A172 (cell line): ENCODE measurements around the gene LIME1. TPM values are rescaled to one million over a fixed set of nuclear protein-coding genes. Genes with fewer than 3 reads are reported as not detected.
A peak's percentile ranks its signal among the peaks of the same experiment; 100 is the strongest.

Experiments used
- DNase-seq: peaks from one replicate; pipeline ENCODE4 v3.0.0-alpha.2; 2015; ENCODE audit warnings: low spot score
- total RNA-seq: library from RNA; depleted of rRNA; stranded (reverse); fragments of >200 nt; shearing (Covaris generic); gene quantifications from 2 replicates; pipeline ENCODE4 v1.2.3, GENCODE V29; 2014; rRNA removed

Gene LIME1, protein sequence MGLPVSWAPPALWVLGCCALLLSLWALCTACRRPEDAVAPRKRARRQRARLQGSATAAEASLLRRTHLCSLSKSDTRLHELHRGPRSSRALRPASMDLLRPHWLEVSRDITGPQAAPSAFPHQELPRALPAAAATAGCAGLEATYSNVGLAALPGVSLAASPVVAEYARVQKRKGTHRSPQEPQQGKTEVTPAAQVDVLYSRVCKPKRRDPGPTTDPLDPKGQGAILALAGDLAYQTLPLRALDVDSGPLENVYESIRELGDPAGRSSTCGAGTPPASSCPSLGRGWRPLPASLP
- 53.8 and 59.0 TPM in 2 replicates for total RNA-seq

DNA sequence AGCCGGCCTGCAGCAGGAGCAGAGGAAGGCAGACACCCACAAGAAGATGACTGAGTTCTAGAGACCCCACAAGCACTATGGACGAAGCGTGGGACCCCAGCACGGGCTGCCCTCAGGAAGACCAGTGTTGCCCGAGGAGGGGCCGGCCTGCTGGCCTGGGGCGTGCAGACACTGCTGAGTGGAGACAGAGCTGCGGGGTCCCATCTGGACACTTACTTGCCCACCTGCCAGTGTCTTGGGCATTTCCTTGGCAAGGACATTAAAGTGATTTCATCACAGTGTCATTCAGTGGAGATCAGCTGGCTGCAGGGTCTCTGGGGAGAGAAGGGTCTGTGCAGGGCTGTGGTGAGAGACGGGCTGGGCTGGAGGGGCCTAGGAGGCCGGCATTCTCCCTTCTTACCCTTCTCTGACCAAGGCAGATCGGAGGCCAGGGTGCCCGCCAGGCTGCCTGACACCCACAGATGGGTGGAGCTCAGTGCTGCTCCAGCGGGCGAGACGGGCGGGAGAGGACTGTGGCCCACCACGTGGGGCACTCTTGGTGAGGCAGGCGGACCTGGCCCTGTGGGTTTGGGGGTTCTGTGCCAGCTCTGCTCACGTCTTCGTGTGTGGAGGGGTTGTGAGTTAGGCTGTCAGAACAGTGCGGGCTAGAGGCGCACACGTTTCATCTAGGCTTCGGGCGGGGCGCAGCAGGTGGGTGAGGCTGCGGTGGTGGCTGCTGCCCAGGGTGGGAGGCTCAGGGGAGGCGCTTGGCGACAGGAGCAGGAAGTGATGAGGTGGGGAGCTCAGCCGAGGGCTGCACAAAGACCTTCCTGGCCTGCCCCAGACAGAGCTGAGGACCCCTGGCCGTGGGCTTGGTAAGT is at the start of gene LIME1:
LIME1 (plus strand) TSS at position 806 of the 860 bp plus-strand sequence. CDS start 886 bp downstream, outside the sequence.
- peak; percentile 59 for DNase-seq

DNA sequence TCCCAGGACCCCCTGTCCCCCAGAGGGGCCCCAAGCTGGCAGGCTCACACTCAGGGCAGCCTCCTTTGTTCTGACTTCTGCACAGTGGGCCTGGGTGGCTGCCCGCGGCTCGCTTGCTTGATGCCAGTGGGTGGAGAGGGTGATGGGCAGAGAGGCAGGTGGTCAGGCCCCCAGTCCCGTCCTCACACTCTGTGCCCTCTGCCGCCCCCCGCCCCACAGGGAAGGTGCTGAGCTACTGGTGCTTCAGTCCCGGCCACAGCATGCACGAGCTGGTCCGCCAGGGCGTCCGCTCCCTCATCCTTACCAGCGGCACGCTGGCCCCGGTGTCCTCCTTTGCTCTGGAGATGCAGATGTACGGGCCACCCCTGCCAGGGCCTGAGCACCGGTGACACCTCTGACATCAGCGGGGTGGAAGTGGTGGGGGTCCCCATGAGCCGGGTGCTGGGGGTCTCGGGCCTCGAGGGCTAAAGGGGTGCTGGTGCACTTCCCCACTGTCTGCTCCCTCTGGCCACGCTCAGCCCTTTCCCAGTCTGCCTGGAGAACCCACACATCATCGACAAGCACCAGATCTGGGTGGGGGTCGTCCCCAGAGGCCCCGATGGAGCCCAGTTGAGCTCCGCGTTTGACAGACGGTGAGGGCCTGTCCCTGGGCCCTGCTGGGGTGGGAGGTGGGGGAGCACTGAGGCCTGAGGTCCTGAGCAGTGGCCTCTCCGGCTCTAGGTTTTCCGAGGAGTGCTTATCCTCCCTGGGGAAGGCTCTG is 48.9 kb upstream of the LIME1 start:
- DNase-seq: no peak

DNA sequence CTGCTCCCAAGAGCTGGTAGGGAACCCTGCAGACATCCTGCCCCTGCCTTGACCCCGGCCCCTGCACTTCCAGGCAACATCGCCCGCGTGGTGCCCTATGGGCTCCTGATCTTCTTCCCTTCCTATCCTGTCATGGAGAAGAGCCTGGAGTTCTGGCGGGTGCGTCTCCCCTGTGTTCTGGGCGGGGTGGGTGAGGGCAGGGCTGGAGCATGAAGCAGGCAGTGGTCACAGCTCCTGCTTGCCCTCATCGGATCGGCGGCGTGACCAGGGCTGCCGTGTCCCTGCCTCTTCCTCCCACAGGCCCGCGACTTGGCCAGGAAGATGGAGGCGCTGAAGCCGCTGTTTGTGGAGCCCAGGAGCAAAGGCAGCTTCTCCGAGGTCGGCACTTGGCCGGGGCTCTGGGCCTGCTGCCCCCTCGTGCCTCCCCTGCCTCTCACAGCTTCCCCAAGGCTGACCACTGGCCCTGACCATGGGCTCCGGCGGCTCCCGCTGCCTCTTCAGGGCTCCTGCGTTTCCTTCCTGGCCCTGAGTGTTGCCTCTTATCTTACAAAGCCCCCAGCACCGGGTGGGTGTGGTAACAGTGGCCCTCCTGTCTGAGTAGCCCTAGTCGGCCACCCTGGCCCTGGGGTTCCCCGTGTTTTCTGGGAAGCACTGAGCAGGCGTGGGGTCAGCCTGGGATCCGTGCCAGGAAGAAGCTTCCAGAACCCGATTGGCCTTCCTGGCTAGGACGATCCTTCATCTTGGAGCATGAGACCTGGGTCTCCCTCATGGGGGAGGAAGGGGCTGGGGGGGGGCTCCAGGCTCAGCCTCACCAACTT is 48.0 kb upstream of the LIME1 start:
- DNase-seq: no peak

DNA sequence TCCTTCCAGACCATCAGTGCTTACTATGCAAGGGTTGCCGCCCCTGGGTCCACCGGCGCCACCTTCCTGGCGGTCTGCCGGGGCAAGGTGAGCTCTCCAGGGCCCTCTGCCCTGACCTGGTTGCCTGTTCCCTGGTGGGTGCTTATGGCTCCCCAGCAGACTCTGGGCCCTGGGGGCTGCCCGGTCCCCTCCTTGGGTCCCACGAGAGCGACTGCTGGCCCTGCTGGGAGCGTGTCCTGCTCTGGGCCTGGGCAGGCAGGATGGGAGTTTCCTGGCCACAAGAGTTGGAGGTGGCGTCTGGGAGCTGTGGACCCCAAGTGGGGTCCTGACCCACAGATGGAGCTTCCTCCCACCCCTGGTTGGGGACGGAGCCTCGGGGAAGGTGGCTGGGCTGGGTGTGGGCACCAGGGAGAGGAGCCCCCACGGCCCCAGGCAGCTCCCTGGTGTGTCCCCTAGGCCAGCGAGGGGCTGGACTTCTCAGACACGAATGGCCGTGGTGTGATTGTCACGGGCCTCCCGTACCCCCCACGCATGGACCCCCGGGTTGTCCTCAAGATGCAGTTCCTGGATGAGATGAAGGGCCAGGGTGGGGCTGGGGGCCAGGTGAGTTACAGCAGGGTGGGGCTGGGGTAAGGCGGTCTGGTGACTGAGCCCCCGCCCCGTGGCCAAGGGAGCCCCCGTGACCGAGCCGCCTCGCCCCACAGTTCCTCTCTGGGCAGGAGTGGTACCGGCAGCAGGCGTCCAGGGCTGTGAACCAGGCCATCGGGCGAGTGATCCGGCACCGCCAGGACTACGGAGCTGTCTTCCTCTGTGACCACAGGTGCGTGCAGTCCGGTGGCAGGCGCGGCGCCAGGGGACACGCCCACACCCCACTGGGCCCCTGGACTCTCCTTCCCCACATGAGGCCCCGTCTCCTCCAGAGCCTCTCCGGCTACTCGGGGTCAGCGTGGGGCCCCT is 47.1 kb upstream of the LIME1 start:
- no peak for DNase-seq

DNA sequence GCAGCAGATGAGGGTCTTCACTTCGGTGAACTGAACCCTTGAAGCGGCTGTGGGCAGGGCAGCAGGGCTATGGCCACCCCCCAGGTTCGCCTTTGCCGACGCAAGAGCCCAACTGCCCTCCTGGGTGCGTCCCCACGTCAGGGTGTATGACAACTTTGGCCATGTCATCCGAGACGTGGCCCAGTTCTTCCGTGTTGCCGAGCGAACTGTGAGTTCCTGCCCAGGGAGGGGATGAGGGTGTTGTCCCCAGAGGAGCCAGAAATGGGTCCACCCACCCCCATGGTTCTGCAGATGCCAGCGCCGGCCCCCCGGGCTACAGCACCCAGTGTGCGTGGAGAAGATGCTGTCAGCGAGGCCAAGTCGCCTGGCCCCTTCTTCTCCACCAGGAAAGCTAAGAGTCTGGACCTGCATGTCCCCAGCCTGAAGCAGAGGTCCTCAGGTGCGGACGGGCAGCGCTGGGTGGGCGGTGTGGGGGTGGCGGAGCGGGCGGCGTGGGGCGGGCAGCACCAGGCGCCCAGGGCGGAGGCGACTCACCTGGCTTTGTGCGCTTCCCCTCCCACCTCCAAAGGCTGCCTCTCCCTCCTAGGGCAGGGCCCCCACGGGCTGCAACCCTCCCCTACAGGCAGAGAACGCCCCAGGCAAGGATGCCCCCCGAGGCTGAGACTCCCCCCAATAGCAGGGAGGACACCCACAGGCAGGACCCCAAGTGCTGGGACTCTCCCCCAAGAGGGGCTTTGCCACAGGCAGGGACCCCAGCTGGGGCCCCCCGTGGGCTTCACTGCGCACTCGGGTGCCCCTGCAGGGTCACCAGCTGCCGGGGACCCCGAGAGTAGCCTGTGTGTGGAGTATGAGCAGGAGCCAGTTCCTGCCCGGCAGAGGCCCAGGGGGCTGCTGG is 46.2 kb upstream of the LIME1 start:
- no peak for DNase-seq

DNA sequence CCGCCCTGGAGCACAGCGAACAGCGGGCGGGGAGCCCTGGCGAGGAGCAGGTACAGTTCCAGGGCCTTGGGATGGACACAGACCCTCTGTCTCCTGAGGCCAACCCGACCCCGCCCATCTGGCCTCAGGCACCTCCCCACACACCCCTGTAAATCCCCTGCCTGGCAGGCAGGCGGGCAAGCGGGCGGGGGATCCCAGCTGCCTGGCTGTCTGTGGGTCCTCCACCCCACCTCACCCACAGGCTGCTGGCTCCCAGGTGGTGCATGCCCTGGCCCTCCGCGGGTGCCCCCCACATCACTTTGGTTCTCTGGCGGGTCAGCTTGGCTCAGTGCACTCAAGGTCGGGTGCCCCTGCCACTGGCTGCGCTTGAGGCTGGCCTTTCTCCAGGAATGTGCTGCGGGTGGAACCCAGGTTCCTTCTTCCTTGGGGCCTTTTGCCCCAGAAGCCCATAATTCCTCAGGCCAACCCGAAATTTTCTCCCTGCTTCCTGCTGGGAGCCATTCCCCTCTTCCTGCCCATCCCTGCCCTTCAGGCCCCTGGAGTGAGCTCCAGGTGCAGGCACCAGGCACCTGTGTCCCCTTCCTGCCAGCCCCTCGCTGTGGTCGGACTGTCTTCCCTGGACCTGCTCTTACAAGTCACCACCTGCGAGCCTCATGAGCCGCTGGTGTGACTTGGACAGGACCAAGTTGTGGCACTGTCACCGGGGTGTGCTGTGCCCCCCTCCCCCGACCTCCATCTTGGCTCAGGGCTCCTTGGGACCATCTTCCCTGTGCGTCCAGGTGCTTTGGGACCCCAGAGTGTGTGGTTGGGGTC is 45.4 kb upstream of the LIME1 start:
- DNase-seq: no peak

DNA sequence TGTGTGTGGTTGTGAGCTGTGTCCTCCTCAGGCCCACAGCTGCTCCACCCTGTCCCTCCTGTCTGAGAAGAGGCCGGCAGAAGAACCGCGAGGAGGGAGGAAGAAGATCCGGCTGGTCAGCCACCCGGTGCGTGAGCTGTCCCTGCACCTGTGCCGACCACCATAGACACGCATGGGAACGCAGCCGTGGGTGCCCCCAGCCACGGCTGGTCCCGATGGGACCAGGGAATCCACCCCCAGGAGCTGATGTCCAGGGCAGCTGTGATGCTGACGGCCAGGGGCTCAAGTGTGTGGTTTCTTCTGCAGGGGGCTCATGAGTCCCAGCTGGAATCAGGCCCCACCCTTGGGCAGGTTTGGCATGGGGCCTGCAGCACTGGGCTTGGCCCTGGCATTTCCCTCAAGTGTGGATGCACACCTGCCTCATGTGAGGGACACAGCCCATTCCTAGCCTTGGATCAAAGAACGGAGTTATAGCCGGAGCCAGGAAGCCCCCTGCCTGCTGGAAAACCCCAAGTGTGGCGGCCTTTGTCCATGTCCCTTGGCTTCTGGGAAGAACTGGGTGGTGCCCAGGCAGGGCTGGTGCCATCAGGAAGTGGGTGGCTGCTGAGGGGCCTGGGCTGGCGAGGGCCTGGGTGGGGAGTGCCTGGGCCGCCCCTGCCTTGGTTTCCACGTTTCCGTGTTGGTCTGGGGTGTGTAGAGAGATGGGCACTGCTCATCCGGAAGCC is 44.6 kb upstream of the LIME1 start:
- no peak for DNase-seq

DNA sequence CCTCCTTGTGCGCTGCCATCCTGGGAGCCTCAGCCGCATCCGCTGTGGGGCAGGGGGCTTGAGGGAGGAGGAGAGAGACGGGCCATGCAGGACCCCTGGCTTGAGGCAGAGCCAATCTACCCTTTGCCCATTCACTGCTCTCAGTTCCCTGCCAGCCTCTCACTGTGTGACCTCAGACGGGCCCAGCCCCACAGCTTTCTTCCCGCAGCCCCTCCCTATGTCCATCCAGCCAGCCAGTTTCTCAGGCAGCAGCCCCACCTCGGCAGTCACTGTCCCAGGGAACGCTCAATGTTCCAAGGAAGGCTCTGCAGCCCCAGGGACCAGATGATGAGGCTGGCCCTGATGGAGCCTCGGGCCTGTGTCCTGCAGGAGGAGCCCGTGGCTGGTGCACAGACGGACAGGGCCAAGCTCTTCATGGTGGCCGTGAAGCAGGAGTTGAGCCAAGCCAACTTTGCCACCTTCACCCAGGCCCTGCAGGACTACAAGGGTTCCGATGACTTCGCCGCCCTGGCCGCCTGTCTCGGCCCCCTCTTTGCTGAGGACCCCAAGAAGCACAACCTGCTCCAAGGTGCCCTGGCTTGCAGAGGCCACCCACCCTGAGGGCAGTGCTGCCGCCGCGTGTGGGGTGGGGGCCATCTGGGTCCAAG is 43.9 kb upstream of the LIME1 start:
- peak; percentile 49 for DNase-seq

DNA sequence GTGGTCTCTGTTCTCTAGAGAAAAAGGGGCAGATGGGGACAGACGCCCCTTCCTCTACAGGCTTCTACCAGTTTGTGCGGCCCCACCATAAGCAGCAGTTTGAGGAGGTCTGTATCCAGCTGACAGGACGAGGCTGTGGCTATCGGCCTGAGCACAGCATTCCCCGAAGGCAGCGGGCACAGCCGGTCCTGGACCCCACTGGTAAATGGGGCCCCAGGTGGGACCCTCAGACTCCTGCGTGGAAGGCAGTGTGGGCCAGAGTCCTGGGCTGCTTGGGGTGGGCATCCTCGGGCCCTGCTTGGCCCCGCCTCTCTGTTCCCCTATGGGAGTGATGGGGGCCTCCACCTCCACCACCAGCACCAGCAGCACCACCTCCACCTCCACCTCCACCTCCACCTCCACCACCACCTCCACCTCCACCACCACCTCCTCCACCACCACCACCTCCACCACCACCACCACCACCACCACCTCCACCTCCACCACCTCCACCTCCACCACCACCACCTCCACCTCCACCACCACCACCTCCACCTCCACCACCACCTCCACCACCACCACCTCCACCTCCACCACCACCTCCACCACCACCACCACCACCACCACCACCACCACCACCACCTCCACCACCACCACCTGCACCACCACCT is 43.3 kb upstream of the LIME1 start:
- no peak for DNase-seq

DNA sequence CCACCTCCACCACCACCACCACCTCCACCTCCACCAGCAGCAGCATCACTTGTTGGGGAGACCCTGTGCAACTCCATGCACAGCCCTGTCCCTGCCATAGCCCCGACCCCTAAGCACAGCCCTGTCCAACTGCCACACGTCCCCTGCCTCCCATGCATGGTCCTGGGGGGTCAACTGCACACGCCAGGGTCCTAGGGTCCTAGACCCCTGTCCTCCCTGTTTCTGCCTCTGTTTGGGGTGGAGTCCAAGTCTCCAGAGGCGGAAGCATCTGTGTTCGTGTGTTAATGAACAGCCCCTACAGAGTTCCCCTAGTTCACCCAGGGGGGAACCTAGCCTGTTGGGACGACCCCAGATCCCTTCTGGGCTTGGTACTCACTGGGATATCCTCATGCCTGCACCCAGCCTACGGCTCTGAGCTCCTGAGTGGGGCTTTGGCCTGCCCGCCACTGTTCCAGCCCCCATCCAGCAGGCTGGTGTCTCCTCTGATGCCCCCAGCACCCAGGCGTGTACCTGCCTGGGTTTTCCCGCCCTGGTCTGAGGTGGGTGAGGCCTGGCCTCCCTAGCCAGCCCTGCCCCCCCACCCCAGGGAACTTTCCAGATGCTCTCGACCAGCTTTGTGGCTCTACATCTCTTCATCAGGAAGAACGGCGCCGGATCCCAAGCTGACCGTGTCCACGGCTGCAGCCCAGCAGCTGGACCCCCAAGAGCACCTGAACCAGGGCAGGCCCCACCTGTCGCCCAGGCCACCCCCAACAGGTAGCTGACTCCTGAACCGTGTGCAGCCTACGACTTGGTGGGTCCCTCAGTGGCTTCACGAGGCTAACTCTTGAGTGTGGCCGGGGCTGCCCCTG is 42.5 kb upstream of the LIME1 start:
- no peak for DNase-seq

DNA sequence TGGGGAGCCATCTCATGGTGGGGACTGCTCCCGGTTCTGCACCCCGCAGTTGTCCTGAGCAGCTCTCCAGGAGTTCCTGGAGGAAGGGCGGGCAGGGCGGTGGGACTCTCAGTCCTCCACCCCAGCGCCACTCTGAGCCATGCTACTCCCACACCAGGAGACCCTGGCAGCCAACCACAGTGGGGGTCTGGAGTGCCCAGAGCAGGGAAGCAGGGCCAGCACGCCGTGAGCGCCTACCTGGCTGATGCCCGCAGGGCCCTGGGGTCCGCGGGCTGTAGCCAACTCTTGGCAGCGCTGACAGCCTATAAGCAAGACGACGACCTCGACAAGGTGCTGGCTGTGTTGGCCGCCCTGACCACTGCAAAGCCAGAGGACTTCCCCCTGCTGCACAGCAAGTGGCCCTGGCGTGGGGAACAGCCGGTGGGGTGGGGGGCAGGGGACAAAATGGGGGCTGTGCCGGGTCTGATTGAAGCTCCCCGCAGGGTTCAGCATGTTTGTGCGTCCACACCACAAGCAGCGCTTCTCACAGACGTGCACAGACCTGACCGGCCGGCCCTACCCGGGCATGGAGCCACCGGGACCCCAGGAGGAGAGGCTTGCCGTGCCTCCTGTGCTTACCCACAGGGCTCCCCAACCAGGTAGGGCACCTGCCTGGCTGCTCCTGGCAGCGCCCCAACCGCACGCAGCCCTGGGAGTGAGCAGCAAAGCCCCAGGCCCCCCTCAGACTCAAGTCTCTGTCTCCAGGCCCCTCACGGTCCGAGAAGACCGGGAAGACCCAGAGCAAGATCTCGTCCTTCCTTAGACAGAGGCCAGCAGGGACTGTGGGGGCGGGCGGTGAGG is 41.7 kb upstream of the LIME1 start:
- no peak for DNase-seq

DNA sequence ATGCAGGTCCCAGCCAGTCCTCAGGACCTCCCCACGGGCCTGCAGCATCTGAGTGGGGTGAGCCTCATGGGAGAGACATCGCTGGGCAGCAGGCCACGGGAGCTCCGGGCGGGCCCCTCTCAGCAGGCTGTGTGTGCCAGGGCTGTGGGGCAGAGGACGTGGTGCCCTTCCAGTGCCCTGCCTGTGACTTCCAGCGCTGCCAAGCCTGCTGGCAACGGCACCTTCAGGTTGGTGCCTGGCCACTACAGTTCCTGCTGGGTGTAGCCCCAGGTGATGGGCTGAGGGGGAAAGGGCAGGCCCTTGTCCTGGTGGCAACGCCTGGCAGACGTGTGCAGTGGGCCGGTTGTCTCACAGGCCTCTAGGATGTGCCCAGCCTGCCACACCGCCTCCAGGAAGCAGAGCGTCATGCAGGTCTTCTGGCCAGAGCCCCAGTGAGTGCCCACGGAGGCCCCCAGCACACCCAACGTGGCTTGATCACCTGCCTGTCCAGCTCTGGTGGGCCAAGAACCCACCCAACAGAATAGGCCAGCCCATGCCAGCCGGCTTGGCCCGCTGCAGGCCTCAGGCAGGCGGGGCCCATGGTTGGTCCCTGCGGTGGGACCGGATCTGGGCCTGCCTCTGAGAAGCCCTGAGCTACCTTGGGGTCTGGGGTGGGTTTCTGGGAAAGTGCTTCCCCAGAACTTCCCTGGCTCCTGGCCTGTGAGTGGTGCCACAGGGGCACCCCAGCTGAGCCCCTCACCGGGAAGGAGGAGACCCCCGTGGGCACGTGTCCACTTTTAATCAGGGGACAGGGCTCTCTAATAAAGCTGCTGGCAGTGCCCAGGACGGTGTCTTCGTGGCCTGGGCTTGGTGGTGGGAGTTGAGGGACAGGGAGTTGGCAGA is 40.8 kb upstream of the LIME1 start:
- no peak for DNase-seq

DNA sequence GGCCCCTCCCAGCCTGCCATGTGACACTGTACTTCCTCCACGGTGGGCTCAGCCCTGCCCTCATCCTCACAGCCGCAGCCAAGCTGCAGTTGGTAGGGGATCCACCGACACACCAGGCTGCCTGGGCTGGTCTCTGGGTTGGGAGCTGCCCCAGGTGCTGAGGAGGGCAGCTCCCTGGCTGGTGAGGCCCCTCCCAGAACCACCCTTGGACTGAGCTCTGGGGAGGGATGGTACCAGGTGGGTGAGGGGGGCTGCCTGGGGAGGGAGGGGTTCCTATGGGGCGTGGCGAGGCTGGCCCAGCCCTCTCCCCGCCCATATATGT is 40.2 kb upstream of the LIME1 start:
- DNase-seq: no peak
